WTC11 (cell line): Measurements from ENCODE around the gene CASKIN1.

Experiments used
- ELF4 ChIP-seq: sonication (generic); formaldehyde crosslinking; IDR thresholded peaks from 2 replicates; pipeline ENCODE4 v1.8.1; 2022; ENCODE audit warnings: low read depth, mild to moderate bottlenecking, moderate library complexity, missing genetic modification reagents
- NFE2L1 ChIP-seq: sonication (generic); formaldehyde crosslinking; IDR thresholded peaks from 2 replicates; pipeline ENCODE4 v1.8.1; 2023; ENCODE audit warnings: missing genetic modification reagents
- ZNF121 ChIP-seq: sonication (generic); formaldehyde crosslinking; IDR thresholded peaks from 2 replicates; pipeline ENCODE4 v1.8.0; 2023; ENCODE audit warnings: missing genetic modification reagents
- ZNF416 ChIP-seq: fragments of 250-450 bp; sonication (Bioruptor Pico); IDR thresholded peaks from 2 replicates; pipeline ENCODE4 v1.9.0; 2021; ENCODE audit warnings: mild to moderate bottlenecking, inconsistent platforms
- TF ChIP-seq, protein P1 (sequence below): fragments of 200-600 bp; IDR thresholded peaks from 2 replicates; pipeline ENCODE4 v1.8.0; 2022; ENCODE audit warnings: antibody characterized with exemption
- TF ChIP-seq, protein P2 (sequence below): sonication (generic); formaldehyde crosslinking; conservative IDR thresholded peaks from 2 replicates; pipeline ENCODE4 v1.8.1; 2022; ENCODE audit warnings: mild to moderate bottlenecking, missing genetic modification reagents
- TF ChIP-seq, protein P3 (sequence below): sonication (generic); formaldehyde crosslinking; IDR thresholded peaks from 2 replicates; pipeline ENCODE4 v1.8.1; 2023; ENCODE audit warnings: mild to moderate bottlenecking, missing genetic modification reagents, moderate library complexity

DNA sequence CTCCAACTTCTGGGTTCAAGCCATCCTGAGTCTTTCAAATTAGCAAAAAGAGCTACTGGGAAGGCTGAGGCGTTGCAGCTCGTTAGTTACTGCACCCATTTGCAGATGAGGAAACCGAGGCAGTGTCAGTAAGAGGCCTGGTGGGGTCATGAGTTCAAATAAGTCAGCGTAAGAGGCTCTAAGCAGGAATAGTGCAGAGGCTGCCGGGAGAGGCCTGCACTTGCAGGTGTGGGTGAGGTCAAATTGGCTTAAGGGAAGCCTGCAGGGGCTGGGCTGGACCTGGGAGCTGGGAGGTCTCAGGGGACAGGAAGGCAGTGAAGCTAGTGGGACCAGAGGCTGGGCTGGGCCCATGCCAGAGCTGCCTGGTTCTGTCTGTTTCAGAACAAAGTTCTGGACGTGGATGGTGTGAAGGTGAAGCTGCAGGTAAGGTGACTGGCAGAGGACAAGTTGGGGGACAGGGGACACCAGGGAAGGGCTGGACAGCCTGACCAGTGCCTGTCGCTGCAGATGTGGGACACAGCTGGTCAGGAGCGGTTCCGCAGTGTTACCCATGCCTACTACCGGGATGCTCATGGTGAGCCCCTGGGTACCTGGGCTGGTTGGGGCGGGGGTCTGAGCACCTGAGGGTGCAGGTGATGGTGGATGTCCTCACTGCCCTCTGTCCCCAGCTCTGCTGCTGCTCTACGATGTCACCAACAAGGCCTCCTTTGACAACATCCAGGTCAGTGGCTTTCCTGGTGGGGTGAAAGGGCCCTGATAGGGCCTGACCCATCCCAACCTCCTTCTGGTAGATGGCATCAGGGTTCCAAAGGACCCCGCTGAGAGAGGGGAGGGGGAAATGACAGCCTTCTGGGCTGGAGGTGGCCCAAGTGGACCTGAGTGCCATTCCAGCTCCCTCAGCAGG is 45.0 kb downstream of the CASKIN1 start:
- TF ChIP-seq, protein P1, sequence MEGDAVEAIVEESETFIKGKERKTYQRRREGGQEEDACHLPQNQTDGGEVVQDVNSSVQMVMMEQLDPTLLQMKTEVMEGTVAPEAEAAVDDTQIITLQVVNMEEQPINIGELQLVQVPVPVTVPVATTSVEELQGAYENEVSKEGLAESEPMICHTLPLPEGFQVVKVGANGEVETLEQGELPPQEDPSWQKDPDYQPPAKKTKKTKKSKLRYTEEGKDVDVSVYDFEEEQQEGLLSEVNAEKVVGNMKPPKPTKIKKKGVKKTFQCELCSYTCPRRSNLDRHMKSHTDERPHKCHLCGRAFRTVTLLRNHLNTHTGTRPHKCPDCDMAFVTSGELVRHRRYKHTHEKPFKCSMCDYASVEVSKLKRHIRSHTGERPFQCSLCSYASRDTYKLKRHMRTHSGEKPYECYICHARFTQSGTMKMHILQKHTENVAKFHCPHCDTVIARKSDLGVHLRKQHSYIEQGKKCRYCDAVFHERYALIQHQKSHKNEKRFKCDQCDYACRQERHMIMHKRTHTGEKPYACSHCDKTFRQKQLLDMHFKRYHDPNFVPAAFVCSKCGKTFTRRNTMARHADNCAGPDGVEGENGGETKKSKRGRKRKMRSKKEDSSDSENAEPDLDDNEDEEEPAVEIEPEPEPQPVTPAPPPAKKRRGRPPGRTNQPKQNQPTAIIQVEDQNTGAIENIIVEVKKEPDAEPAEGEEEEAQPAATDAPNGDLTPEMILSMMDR: no peak
- TF ChIP-seq, protein P2, sequence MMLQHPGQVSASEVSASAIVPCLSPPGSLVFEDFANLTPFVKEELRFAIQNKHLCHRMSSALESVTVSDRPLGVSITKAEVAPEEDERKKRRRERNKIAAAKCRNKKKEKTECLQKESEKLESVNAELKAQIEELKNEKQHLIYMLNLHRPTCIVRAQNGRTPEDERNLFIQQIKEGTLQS (CRISPR knock-in tag): no peak
- TF ChIP-seq ZNF121 (CRISPR knock-in tag): no peak
- TF ChIP-seq ELF4 (CRISPR knock-in tag): no peak
- peak; percentile 56; the same call in 1 of the 2 replicates for TF ChIP-seq ZNF416
- TF ChIP-seq NFE2L1 (CRISPR knock-in tag): peak; percentile 63; the same call in 1 of the 2 replicates
- TF ChIP-seq, protein P3, sequence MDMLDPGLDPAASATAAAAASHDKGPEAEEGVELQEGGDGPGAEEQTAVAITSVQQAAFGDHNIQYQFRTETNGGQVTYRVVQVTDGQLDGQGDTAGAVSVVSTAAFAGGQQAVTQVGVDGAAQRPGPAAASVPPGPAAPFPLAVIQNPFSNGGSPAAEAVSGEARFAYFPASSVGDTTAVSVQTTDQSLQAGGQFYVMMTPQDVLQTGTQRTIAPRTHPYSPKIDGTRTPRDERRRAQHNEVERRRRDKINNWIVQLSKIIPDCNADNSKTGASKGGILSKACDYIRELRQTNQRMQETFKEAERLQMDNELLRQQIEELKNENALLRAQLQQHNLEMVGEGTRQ: no peak
